K562 (cell line): Measurements from ENCODE around the gene MEF2D. TPM values are rescaled to one million over a fixed set of nuclear protein-coding genes. Genes with fewer than 3 reads are reported as not detected.

Experiments
- ATAC-seq: fragments of 200-7000 bp; cut with Tn5 transposase; 3 replicates; pipeline ENCODE4 v1.9.1; 2020; ENCODE audit warnings: moderate library complexity
- BruUV-seq: library from RNA; stranded (reverse); fragments of 400-500 nt; replicated peaks from 2 replicates; lab custom pipeline; 2021; lab: Mats Ljungman, UMichigan
- CTCF ChIA-PET: fragments of 300-600 bp; formaldehyde crosslinking; extraction: SDS; loops from one replicate; lab custom pipeline; 2021; ENCODE audit warnings: low intra/inter-chr PET ratio; lab: Yijun Ruan, JAX
- POLR2A ChIA-PET: fragments of 300-600, 350-650 bp; sonication (Branson Sonifier 250); formaldehyde crosslinking; extraction: SDS; loops from one replicate; lab custom pipeline; 2021; ENCODE audit warnings: antibody characterized with exemption, inconsistent platforms; lab: Yijun Ruan, JAX
- DNase-seq, 4 experiments: peaks; one replicate each; pipeline versions ENCODE4 v3.0.0 to v3.0.0-alpha.2; 2011 to 2018; ENCODE audit warnings: low spot score in 3 of 4, mixed read lengths in 3 of 4; ENCODE audit errors: extremely low read depth in 1 of 4
- FAIRE-seq: peaks from 2 replicates; lab custom pipeline; 2011; peaks lifted over from hg19 to GRCh38; lab: Jason Lieb, UNC
- H2AFZ ChIP-seq: 2 replicates; pipeline ENCODE4 v1.6.0; 2011; ENCODE audit warnings: low read depth, low read length, control low read depth, inconsistent platforms
- H3K27ac ChIP-seq: fragments of 200-600 bp; 3 replicates; pipeline ENCODE4 v1.8.0; 2011; ENCODE audit warnings: low read depth, mild to moderate bottlenecking, control low read depth, inconsistent platforms, low read length, moderate library complexity, mixed read lengths; ENCODE audit errors: extremely low read depth
- H3K27me3 ChIP-seq, 2 experiments: fragments of 300-600 bp in 1 of 2; 2 replicates in 1 of 2; 3 replicates in 1 of 2; pipeline versions ENCODE4 v1.6.0 to v1.8.0; 2011; ENCODE audit warnings: inconsistent platforms in 2 of 2, low read length in 2 of 2, mild to moderate bottlenecking in 1 of 2, mixed read lengths in 1 of 2, moderate library complexity in 1 of 2; ENCODE audit not compliant: control insufficient read depth in 2 of 2, insufficient read depth in 2 of 2
- H3K36me3 ChIP-seq: fragments of 300-600 bp; 3 replicates; pipeline ENCODE4 v1.8.0; 2011; ENCODE audit warnings: mild to moderate bottlenecking, low read length, inconsistent platforms; ENCODE audit not compliant: control insufficient read depth, insufficient read depth
- H3K4me1 ChIP-seq, 2 experiments: fragments of 200-600 bp in 1 of 2; replicated peaks in 1 of 2; 2 replicates in 1 of 2; 3 replicates in 1 of 2; pipeline versions ENCODE4 v1.5.1 to v1.8.0; 2011; ENCODE audit warnings: inconsistent platforms in 2 of 2, low read length in 2 of 2, mild to moderate bottlenecking in 1 of 2, mixed read lengths in 1 of 2, moderate library complexity in 1 of 2; ENCODE audit not compliant: control insufficient read depth in 2 of 2, insufficient read depth in 2 of 2
- H3K4me2 ChIP-seq: 2 replicates; pipeline ENCODE4 v1.6.1; 2011; ENCODE audit warnings: low read length, control low read depth, inconsistent platforms, mixed read lengths; ENCODE audit not compliant: insufficient read depth
- H3K4me3 ChIP-seq: fragments of 200-600 bp; sonication (generic), shearing (Covaris generic); 2 replicates; pipeline ENCODE4 v1.5.1; 2016; ENCODE audit warnings: control low read depth, inconsistent platforms
- H3K79me2 ChIP-seq: fragments of 200-600 bp; 3 replicates; pipeline ENCODE4 v1.8.0; 2011; ENCODE audit warnings: low read length, inconsistent platforms; ENCODE audit not compliant: control insufficient read depth, insufficient read depth
- H3K9ac ChIP-seq, 2 experiments: 2 replicates each; pipeline versions ENCODE4 v1.6.0 to v1.6.1; 2011; ENCODE audit warnings: low read depth in 2 of 2, low read length in 2 of 2, control low read depth in 1 of 2, inconsistent platforms in 1 of 2, mild to moderate bottlenecking in 1 of 2, mixed read lengths in 1 of 2; ENCODE audit not compliant: insufficient read depth in 1 of 2
- H3K9me1 ChIP-seq: one replicate; pipeline ENCODE4 v1.6.0; 2011; ENCODE audit warnings: inconsistent platforms, mild to moderate bottlenecking, low read length, moderate library complexity; ENCODE audit not compliant: control insufficient read depth, insufficient read depth
- H3K9me3 ChIP-seq: replicated peaks from 2 replicates; pipeline ENCODE4 v1.5.1; 2011; ENCODE audit warnings: low read depth, low read length, inconsistent platforms; ENCODE audit not compliant: control insufficient read depth, insufficient read depth
- H4K20me1 ChIP-seq: replicated peaks from 2 replicates; pipeline ENCODE4 v1.6.1; 2011; ENCODE audit warnings: low read length, inconsistent platforms, mixed read lengths; ENCODE audit not compliant: control insufficient read depth, insufficient read depth
- CREBBP ChIP-seq: IDR thresholded peaks from one replicate; pipeline ENCODE4 v1.6.1; 2012; ENCODE audit warnings: low read depth, mild to moderate bottlenecking, control low read depth, inconsistent platforms, low read length
- CTBP1 ChIP-seq: fragments of 450-650 bp; IDR thresholded peaks from 2 replicates; pipeline ENCODE4 v1.6.1; 2016; ENCODE audit warnings: borderline replicate concordance
- EWSR1 ChIP-seq: fragments of 450-650 bp; IDR thresholded peaks from 2 replicates; pipeline ENCODE4 v1.6.1; 2018; ENCODE audit warnings: borderline replicate concordance, mild to moderate bottlenecking, low read depth, moderate library complexity; ENCODE audit not compliant: partially characterized antibody
- KLF10 ChIP-seq: fragments of 250-450 bp; sonication (Bioruptor Pico); IDR thresholded peaks from 2 replicates; pipeline ENCODE4 v1.6.1; 2021; ENCODE audit warnings: matching md5 sums
- NONO ChIP-seq, 2 experiments: fragments of 200-400 bp in 1 of 2; fragments of 450-650 bp in 1 of 2; formaldehyde crosslinking in 1 of 2; IDR thresholded peaks; 2 replicates each; pipeline ENCODE4 v1.6.1; 2017; ENCODE audit warnings: low read depth in 2 of 2, mild to moderate bottlenecking in 2 of 2, moderate library complexity in 2 of 2, low read length in 1 of 2
- RAD51 ChIP-seq: fragments of 450-650 bp; IDR thresholded peaks from 2 replicates; pipeline ENCODE4 v1.7.1; 2016; ENCODE audit warnings: low read depth, mild to moderate bottlenecking, borderline replicate concordance
- RREB1 ChIP-seq: fragments of 250-450 bp; sonication (Bioruptor Pico); IDR thresholded peaks from 2 replicates; pipeline ENCODE4 v1.4.0; 2020
- SMARCA5 ChIP-seq: fragments of 450-650 bp; IDR thresholded peaks from 2 replicates; pipeline ENCODE4 v1.6.1; 2016
- SREBF1 ChIP-seq: fragments of 150-350 bp; IDR thresholded peaks from 2 replicates; pipeline ENCODE4 v1.6.1; 2014; ENCODE audit warnings: antibody characterized with exemption, low read depth, low read length, borderline replicate concordance
- TSC22D4 ChIP-seq: fragments of 450-650 bp; IDR thresholded peaks from 2 replicates; pipeline ENCODE4 v1.6.1; 2016; ENCODE audit warnings: missing genetic modification characterization, missing biosample characterization, control low read depth
- U2AF2 ChIP-seq: fragments of 200-400 bp; formaldehyde crosslinking; optimal IDR thresholded peaks from 2 replicates; pipeline ENCODE3; 2017; ENCODE audit warnings: low read depth, mild to moderate bottlenecking, low read length
- ZC3H8 ChIP-seq: fragments of 450-650 bp; IDR thresholded peaks from 2 replicates; pipeline ENCODE4 v1.6.1; 2017
- ZNF134 ChIP-seq: fragments of 250-450 bp; sonication (Bioruptor Pico); conservative IDR thresholded peaks from 2 replicates; pipeline ENCODE4 v1.4.0; 2020
- ZNF184 ChIP-seq: sonication (generic); formaldehyde crosslinking; IDR thresholded peaks from 2 replicates; pipeline ENCODE4 v1.5.0; 2020; ENCODE audit warnings: missing genetic modification reagents
- WGBS: fragments of 100-300 bp; shearing (Covaris generic); methylation state at CpG from one replicate; pipeline ENCODE4 v1.1.6; 2016; ENCODE audit warnings: low coverage, mixed read lengths; ENCODE audit not compliant: insufficient coverage; ENCODE audit errors: missing lambda C conversion rate; 5-methylcytosine and 5-hydroxymethylcytosine counted together
- in situ Hi-C: fragments of 300-500 bp; cut with MboI; formaldehyde crosslinking; loops from 4 replicates; pipeline ENCODE4 v1.15.0; 2018; ENCODE audit warnings: inconsistent platforms, mixed read lengths
- intact Hi-C: fragments of 100-400 bp; cut with micrococcal nuclease; formaldehyde crosslinking; loops from 2 replicates; pipeline ENCODE4 v1.14.2; 2022
- polyA plus RNA-seq, 8 experiments: library from polyadenylated mRNA; depleted of rRNA in 4 of 8; stranded (reverse) in 5 of 8; unstranded in 3 of 8; fragments of >200 nt; fragmentation: Nextera tagmentation in 2 of 8; fragmentation: Illumina TruSeq in 1 of 8; extraction: Ambion mirVana in 2 of 8; extraction: Trizol in 1 of 8; gene quantifications; 2 replicates each; pipeline versions ENCODE4 v1.2.1 to v1.2.3, GENCODE V29; 2011 to 2014; ENCODE audit warnings: inconsistent platforms in 1 of 8, missing spikeins in 1 of 8
- total RNA-seq, 7 experiments: library from RNA; depleted of rRNA in 6 of 7; stranded (reverse); fragments of >200 nt in 6 of 7; fragmentation: Illumina TruSeq in 2 of 7; extraction: Trizol in 2 of 7; gene quantifications; 2 replicates each; pipeline versions ENCODE4 v1.2.1 to v1.2.3, GENCODE V29; 2011 to 2021; ENCODE audit warnings: low replicate concordance in 1 of 7
- TF ChIP-seq, protein P1 (sequence below): sonication (generic); formaldehyde crosslinking; IDR thresholded peaks from 2 replicates; pipeline ENCODE4 v1.8.0; 2022; ENCODE audit warnings: mild to moderate bottlenecking, missing genetic modification reagents

Gene MEF2D
- total and polyA plus RNA-seq, 9 of the 15 experiments (the other 6 are each of a cell fraction or from before 2014, with no cell fraction given): 0.10 to 19.5 (median 2.6) TPM

- TF ChIP-seq, protein P1, sequence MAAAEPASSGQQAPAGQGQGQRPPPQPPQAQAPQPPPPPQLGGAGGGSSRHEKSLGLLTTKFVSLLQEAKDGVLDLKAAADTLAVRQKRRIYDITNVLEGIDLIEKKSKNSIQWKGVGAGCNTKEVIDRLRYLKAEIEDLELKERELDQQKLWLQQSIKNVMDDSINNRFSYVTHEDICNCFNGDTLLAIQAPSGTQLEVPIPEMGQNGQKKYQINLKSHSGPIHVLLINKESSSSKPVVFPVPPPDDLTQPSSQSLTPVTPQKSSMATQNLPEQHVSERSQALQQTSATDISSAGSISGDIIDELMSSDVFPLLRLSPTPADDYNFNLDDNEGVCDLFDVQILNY (CRISPR knock-in tag): no peak
- TF ChIP-seq RAD51: no peak
Observed at GRCh38 chr1:156528875-156529425, 28.4 kb upstream of the MEF2D start (continued).

DNA sequence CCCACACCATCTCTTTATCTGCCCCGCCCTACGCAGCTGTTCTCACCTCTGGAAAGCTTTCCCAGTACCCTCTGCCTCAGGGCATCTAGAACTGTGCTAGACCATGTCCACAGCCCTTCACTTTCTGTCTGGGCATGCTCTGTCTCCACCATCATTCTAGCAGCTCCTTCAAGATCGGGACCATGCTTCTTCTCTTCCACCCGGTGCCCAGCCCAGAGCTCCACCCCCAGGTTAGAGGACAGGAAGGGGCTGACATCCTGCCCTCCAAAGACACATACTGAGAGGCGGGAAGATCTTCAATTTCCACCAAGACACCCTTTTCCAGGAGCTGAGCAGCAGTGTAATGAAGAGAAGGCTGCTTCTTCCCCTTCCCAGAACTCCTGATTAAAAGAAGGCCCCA, 27.7 kb upstream of the MEF2D start:
- Histone ChIP-seq H3K9me3 (no peaks in the 10 kb centered on the region), H3K79me2 (no peaks in the 10 kb centered on the region), H3K4me1 (peaks cover 24% of the 10 kb centered on the region in 2 experiments), H2AFZ (no peak overlapping the region), H3K4me3 (no peak overlapping the region), H3K36me3 (peaks cover 53% of the 10 kb centered on the region; the same call in 2 of the 3 replicates), H3K27me3 (no peaks in the 10 kb centered on the region), H3K27ac (no peak overlapping the region), H3K9me1 (no peaks in the 10 kb centered on the region), H3K9ac (peak overlapping the region in 1 of 2 experiments; percentile 48; a peak in 1 of 4 replicates), H4K20me1 (no peaks in the 10 kb centered on the region), H3K4me2 (no peak overlapping the region)
- in situ Hi-C loops: no loop called here
- intact Hi-C loops: no loop called here
- CTCF ChIA-PET: no interaction called here
- TF ChIP-seq ZNF184 (CRISPR knock-in tag) (no peak), CTBP1 (no peak), TSC22D4 (tag) (no peak), SREBF1 (no peak), SMARCA5 (no peak), EWSR1 (no peak), U2AF2 (no peak), RREB1 (CRISPR knock-in tag) (no peak), ZC3H8 (no peak), CREBBP (no peak), NONO (IDR thresholded peaks at IDR 0.05; ENCODE audit: low read depth in 2 of 2, low read length in 1 of 2) (no peak), KLF10 (CRISPR knock-in tag) (no peak), ZNF134 (CRISPR knock-in tag) (no peak)
- ATAC-seq: no peak
- DNase-seq: no peak
- FAIRE-seq: no peak
- POLR2A ChIA-PET: interaction anchor here (0.6 to 1.5 kb wide), 4 partner anchors 9 to 64 kb away, joined by 3 to 7 read pairs (median 4); no protein-coding TSS in a partner anchor
- 63% methylated on average over 5 of the region's 5 CpGs for whole genome bisulfite sequencing
- no TSS peak for BruUV-seq
